Mesenchymal stem cell (in vitro differentiated cells and primary cell): ENCODE results near the gene GLOD4.
A peak's percentile ranks its signal among the peaks of the same experiment; 100 is the strongest.

Source experiments
- DNase-seq: peaks from one replicate; pipeline ENCODE4 v3.0.0-alpha.2; 2013
- H2AFZ ChIP-seq: one replicate; pipeline ENCODE4 v1.6.1; 2013; ENCODE audit warnings: low read depth, mild to moderate bottlenecking, control low read depth, inconsistent platforms, low read length, moderate library complexity
- H2AK5ac ChIP-seq: 2 replicates; pipeline ENCODE4 v1.6.1; 2013; ENCODE audit warnings: low read length, moderate library complexity, mild to moderate bottlenecking, inconsistent platforms; ENCODE audit not compliant: severe bottlenecking
- H2BK120ac ChIP-seq: one replicate; pipeline ENCODE4 v1.6.1; 2013; ENCODE audit warnings: low read depth, mild to moderate bottlenecking, inconsistent platforms, low read length, moderate library complexity
- H2BK12ac ChIP-seq, 2 experiments: one replicate each; pipeline ENCODE4 v1.6.1; 2013; ENCODE audit warnings: inconsistent platforms in 2 of 2, low read length in 2 of 2, mild to moderate bottlenecking in 2 of 2, moderate library complexity in 2 of 2, control low read depth in 1 of 2
- H2BK15ac ChIP-seq: one replicate; pipeline ENCODE4 v1.6.1; 2013; ENCODE audit warnings: mild to moderate bottlenecking, low read depth, inconsistent platforms; ENCODE audit not compliant: poor library complexity, severe bottlenecking
- H2BK5ac ChIP-seq: 2 replicates; pipeline ENCODE4 v1.6.1; 2013; ENCODE audit warnings: low read depth, mild to moderate bottlenecking, low read length, control low read depth, inconsistent platforms; ENCODE audit not compliant: poor library complexity, severe bottlenecking
- H3K14ac ChIP-seq, 2 experiments: one replicate each; pipeline ENCODE4 v1.6.1; 2013; ENCODE audit warnings: inconsistent platforms in 2 of 2, low read length in 2 of 2, control low read depth in 1 of 2, mild to moderate bottlenecking in 1 of 2, moderate library complexity in 1 of 2
- H3K18ac ChIP-seq, 2 experiments: one replicate each; pipeline ENCODE4 v1.6.1; 2013; ENCODE audit warnings: inconsistent platforms in 2 of 2, low read length in 2 of 2, control low read depth in 1 of 2, low read depth in 1 of 2, mild to moderate bottlenecking in 1 of 2
- H3K23ac ChIP-seq, 2 experiments: one replicate each; pipeline ENCODE4 v1.6.1; 2013; ENCODE audit warnings: inconsistent platforms in 2 of 2, low read length in 2 of 2, mild to moderate bottlenecking in 2 of 2, moderate library complexity in 2 of 2, control low read depth in 1 of 2
- H3K27ac ChIP-seq: 2 replicates; pipeline ENCODE4 v1.5.1; 2013; ENCODE audit warnings: mild to moderate bottlenecking, moderate library complexity, low read length, control low read depth, inconsistent platforms; ENCODE audit not compliant: poor library complexity, severe bottlenecking
- H3K27me3 ChIP-seq, 2 experiments: 2 replicates each; pipeline versions ENCODE4 v1.6.1 to v1.7.0; 2013; ENCODE audit warnings: low read length in 2 of 2, mild to moderate bottlenecking in 2 of 2, moderate library complexity in 2 of 2, control low read depth in 1 of 2, inconsistent platforms in 1 of 2; ENCODE audit not compliant: control insufficient read depth in 1 of 2, insufficient read depth in 1 of 2
- H3K36me3 ChIP-seq, 2 experiments: 2 replicates each; pipeline versions ENCODE4 v1.6.1 to v1.7.0; 2013; ENCODE audit warnings: low read length in 2 of 2, control low read depth in 1 of 2, inconsistent platforms in 1 of 2, low read depth in 1 of 2, mild to moderate bottlenecking in 1 of 2; ENCODE audit not compliant: insufficient read depth in 2 of 2, control insufficient read depth in 1 of 2
- H3K4ac ChIP-seq, 2 experiments: one replicate each; pipeline ENCODE4 v1.6.1; 2013; ENCODE audit warnings: inconsistent platforms in 2 of 2, low read length in 2 of 2, mild to moderate bottlenecking in 2 of 2, moderate library complexity in 2 of 2, control low read depth in 1 of 2, low read depth in 1 of 2
- H3K4me1 ChIP-seq: 2 replicates; pipeline ENCODE4 v1.6.1; 2013; ENCODE audit warnings: low read depth, low read length, control low read depth; ENCODE audit not compliant: control insufficient read depth, insufficient read depth
- H3K4me2 ChIP-seq: 2 replicates; pipeline ENCODE4 v1.6.1; 2013; ENCODE audit warnings: low read length, mild to moderate bottlenecking, inconsistent platforms; ENCODE audit not compliant: poor library complexity, severe bottlenecking
- H3K4me3 ChIP-seq, 2 experiments: 2 replicates each; pipeline versions ENCODE4 v1.5.1 to v1.7.0; 2013; ENCODE audit warnings: low read length in 2 of 2, mild to moderate bottlenecking in 2 of 2, control low read depth in 1 of 2, low read depth in 1 of 2; ENCODE audit not compliant: insufficient read depth in 1 of 2
- H3K79me1 ChIP-seq: replicated peaks from 2 replicates; pipeline ENCODE4 v1.6.1; 2013; ENCODE audit warnings: mild to moderate bottlenecking, control low read depth, low read length, inconsistent platforms; ENCODE audit not compliant: poor library complexity, severe bottlenecking
- H3K9ac ChIP-seq: 2 replicates; pipeline ENCODE4 v1.7.0; 2013; ENCODE audit warnings: mild to moderate bottlenecking, low read length, moderate library complexity
- H3K9me3 ChIP-seq: 2 replicates; pipeline ENCODE4 v1.7.0; 2013; ENCODE audit warnings: mild to moderate bottlenecking, low read length; ENCODE audit not compliant: control insufficient read depth
- H4K8ac ChIP-seq: one replicate; pipeline ENCODE4 v1.6.1; 2013; ENCODE audit warnings: inconsistent platforms, mild to moderate bottlenecking, low read length, moderate library complexity
- H4K91ac ChIP-seq: one replicate; pipeline ENCODE4 v1.6.1; 2013; ENCODE audit warnings: mild to moderate bottlenecking, low read length, inconsistent platforms
- WGBS: methylation state at CpG from one replicate; pipeline ENCODE4 v1.1.7; 2013; ENCODE audit warnings: mixed read lengths; 5-methylcytosine and 5-hydroxymethylcytosine counted together

The GLOD4 gene

DNA sequence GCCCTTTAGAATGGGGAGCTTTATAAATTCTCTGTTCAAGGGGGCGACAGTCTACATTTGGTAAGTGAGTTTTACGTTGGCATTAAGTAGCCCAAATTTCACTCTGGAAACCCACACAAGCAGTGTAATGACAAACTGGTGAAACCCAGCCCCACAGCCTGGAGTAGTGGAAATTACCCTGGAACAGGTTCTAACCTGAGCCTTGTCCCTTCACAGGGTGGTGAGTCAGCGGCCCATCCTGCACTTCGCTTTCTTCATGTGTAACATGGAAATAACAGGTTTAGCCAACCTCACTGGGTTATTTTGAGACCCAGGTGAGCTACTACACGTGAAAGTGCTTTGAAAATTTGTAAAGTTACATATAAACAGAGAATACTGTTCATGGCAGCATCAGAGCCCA, 53.2 kb downstream of the GLOD4 start:
- H3K4ac ChIP-seq, result no peak overlapping the region
- no peak overlapping the region for H2BK12ac ChIP-seq

DNA sequence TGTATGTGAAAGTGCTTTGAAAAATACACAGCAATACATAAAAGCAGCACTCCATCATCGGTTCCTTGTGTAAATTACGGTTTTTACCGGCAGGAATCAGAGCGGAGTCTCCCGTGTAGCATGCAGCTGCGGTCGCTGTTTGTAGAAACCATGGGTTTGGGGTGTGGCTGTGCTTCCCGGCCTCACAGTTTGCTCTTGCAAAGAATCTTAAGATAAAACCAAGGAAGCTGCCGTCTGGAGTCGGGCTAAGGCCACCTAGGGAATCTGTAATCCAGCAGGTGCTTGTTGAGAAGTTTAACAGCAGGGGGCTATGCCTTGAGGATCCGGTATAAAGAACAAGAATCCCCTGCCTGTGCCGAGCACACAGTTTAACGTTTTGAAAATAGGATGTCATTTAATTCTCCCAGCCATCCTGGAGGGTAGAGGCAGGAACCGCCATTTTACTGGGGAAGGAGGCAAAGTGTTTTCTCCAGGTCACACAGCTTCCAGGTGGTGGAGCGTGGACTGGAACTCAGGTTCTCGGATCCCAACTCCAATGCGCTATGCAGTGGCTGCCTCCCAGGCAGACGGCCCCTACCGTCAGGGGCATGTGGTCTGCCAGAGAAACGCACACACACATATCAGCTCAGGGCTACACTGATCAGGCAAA, 55.7 kb downstream of the GLOD4 start:
- no peak overlapping the region for H2BK12ac ChIP-seq

More for the DNA sequence above, 53.2 kb downstream of the GLOD4 start:
- Histone ChIP-seq H3K9ac (no peak overlapping the region), H3K27ac (no peak overlapping the region), H3K27me3 (no peaks in the 10 kb centered on the region), H2AK5ac (no peak overlapping the region), H3K4me2 (no peak overlapping the region), H2AFZ (no peak overlapping the region), H2BK120ac (no peak overlapping the region), H4K91ac (no peak overlapping the region), H3K79me1 (peaks cover 6% of the 10 kb centered on the region), H3K4me1 (peaks cover 10% of the 10 kb centered on the region), H4K8ac (no peak overlapping the region), H2BK5ac (no peak overlapping the region), H3K18ac (no peak overlapping the region), H3K23ac (no peak overlapping the region), H2BK15ac (no peak overlapping the region), H3K4me3 (no peak overlapping the region), H3K36me3 (peaks cover 0 to 1% of the 10 kb centered on the region in 2 experiments), H3K9me3 (no peaks in the 10 kb centered on the region), H3K14ac (no peak overlapping the region)
- WGBS, result 98% methylated on average over 5 of the region's 5 CpGs
- peak; percentile 41 for DNase-seq

DNA sequence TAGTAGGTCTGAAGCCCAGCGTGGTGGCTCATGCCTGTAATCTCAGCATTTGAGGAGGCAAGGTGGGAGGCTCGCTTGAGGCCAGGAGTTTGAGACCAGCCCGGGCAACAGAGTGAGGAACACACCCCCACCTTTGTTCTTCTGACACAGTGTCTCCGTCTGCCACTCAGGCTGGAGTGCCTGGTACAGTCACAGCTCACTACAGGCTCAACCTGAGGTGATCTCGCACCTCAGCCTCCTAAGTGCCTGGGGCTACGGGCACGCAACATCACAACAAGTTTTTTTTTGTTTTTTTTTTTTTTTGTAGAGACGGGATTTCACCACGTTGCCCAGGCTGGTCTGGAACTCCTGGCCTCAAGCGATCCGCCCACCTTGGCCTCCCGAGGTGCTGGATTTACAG, 56.3 kb downstream of the GLOD4 start:
- Histone ChIP-seq H2BK15ac (no peak overlapping the region), H3K4me3 (no peak overlapping the region), H3K9ac (no peak overlapping the region), H3K27me3 (no peaks in the 10 kb centered on the region), H4K8ac (no peak overlapping the region), H3K36me3 (no peaks in the 10 kb centered on the region), H3K9me3 (no peaks in the 10 kb centered on the region), H3K14ac (no peak overlapping the region), H2AK5ac (no peak overlapping the region), H3K23ac (no peak overlapping the region), H3K4me1 (no peaks in the 10 kb centered on the region), H3K79me1 (peaks cover 6% of the 10 kb centered on the region), H3K18ac (no peak overlapping the region), H4K91ac (peak overlapping the region; percentile 25), H3K27ac (no peak overlapping the region), H2BK120ac (no peak overlapping the region), H3K4me2 (no peak overlapping the region), H3K4ac (no peak overlapping the region), H2AFZ (no peak overlapping the region), H2BK12ac (no peak overlapping the region), H2BK5ac (no peak overlapping the region)
- 85% methylated on average over 12 of the region's 12 CpGs for WGBS
- no peak for DNase-seq

More for the DNA sequence above, 55.7 kb downstream of the GLOD4 start:
- H3K79me1 ChIP-seq, result peaks cover 6% of the 10 kb centered on the region
- H3K18ac ChIP-seq, result no peak overlapping the region
- H4K91ac ChIP-seq, result no peak overlapping the region
- no peak overlapping the region for H3K23ac ChIP-seq
- H2AFZ ChIP-seq, result no peak overlapping the region
- no peak overlapping the region for H3K14ac ChIP-seq
- 58% methylated on average over 20 of the region's 20 CpGs for WGBS
- H3K27ac ChIP-seq, result no peak overlapping the region
- H2BK15ac ChIP-seq, result no peak overlapping the region
- H3K4me1 ChIP-seq, result no peaks in the 10 kb centered on the region
- no peak overlapping the region for H3K9ac ChIP-seq
- H3K36me3 ChIP-seq, result no peaks in the 10 kb centered on the region
- H2AK5ac ChIP-seq, result no peak overlapping the region
- H4K8ac ChIP-seq, result no peak overlapping the region
- no peak overlapping the region for H3K4me2 ChIP-seq
- no peaks in the 10 kb centered on the region for H3K9me3 ChIP-seq
- H3K4me3 ChIP-seq, result no peak overlapping the region
- H2BK5ac ChIP-seq, result no peak overlapping the region
- H3K4ac ChIP-seq, result no peak overlapping the region
- H3K27me3 ChIP-seq, result no peaks in the 10 kb centered on the region
- H2BK120ac ChIP-seq, result no peak overlapping the region
- no peak for DNase-seq

DNA sequence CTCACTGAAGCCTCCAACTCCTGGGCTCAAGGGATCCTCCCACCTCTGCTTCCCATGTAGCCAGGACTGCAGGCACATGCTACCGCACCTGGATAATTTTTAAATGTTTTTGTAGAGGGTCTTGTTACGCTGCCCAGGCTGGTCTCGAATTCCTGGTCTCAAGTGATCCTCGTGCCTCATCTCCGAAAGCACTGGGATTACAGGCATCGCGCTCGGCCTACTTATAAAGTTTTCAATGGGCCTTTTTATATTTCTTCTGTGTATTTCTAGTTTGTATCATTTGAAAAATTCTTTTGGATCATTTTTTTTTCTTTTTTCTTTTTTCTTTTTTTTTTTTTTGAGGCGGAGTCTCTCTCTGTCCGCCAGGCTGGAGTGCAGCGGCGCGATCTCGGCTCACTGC, 57.0 kb downstream of the GLOD4 start:
- WGBS, result 98% methylated on average over 10 of the region's 14 CpGs
- Histone ChIP-seq H3K27ac (no peak overlapping the region), H3K9me3 (no peaks in the 10 kb centered on the region), H4K91ac (no peak overlapping the region), H3K18ac (no peak overlapping the region), H3K9ac (no peak overlapping the region), H2BK15ac (no peak overlapping the region), H2AFZ (no peak overlapping the region), H2BK12ac (no peak overlapping the region), H3K27me3 (no peaks in the 10 kb centered on the region), H2AK5ac (no peak overlapping the region), H2BK5ac (no peak overlapping the region), H3K4me1 (no peaks in the 10 kb centered on the region), H3K4me3 (no peak overlapping the region), H3K36me3 (no peaks in the 10 kb centered on the region), H3K4ac (no peak overlapping the region), H3K23ac (no peak overlapping the region), H2BK120ac (no peak overlapping the region), H4K8ac (no peak overlapping the region), H3K14ac (no peak overlapping the region), H3K79me1 (peaks cover 4% of the 10 kb centered on the region), H3K4me2 (no peak overlapping the region)
- no peak for DNase-seq
